Endometrial microvascular endothelial cells (primary cell): ENCODE data around the gene HSFX2. TPM values are rescaled to one million over a fixed set of nuclear protein-coding genes. Genes with fewer than 3 reads are reported as not detected.
"Not testable (repeated sequence)": the region's sequence is repeated elsewhere in the genome, so short reads cannot be mapped to it uniquely, and the experiment has no call there.

Experiments used
- in situ Hi-C: cut with HindIII; loops from 2 replicates; pipeline ENCODE4 v1.10.0; 2017; ENCODE audit warnings: low sequenced_read_pairs, low pct_unique_long_range_greater_than_20kb; ENCODE audit errors: inconsistent ontology term
- total RNA-seq: library from RNA; depleted of rRNA; stranded (reverse); fragments of >200 nt; gene quantifications from one replicate; pipeline ENCODE4 v1.2.3, GENCODE V29; 2015; ENCODE audit errors: inconsistent ontology term

Gene HSFX2
- total RNA-seq, 1 donor from 2014 or later, result 1.9 TPM

DNA sequence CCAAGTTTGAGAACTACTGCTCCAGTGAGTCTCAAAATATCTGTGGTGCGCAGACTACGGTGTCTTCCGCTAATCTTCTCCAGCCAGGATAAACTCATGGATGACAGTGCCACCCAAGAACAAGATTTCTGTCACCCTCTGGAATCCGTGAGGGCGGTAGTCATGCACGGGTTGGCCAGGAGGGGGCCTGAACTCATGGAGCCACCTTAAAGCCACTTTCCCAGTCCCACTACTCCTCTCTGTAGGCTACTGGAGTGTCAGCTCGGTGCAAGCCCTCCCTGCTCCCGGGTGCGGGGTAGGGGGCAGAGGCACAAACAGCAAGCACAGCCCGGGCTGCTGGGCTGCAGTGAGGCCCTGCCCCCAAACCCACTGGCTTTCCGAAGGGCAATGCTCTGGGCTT lies 3.5 kb upstream of the HSFX2 start:
- in situ Hi-C loops, result not testable (repeated sequence)

DNA sequence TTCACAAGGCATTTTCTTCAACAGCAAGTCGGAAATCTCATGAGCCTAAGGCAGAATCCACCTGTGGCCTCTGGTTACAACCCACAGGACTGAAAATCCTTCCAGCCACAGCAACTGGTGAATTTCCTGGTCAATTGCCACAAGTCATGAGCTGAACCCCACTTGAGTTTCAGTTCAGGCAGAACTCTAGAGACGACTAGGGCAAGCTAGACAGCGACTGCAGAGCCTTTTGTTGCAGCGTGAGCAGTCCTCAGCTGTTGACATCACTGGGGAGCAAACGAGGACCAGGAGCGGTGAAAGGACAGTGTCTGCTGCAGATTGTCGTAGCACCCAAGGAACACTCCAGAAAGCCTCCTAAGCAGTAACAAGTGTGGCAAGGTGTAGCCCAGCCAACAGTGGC lies 829 bp upstream of the HSFX2 start:
- in situ Hi-C loops, result not testable (repeated sequence)

DNA sequence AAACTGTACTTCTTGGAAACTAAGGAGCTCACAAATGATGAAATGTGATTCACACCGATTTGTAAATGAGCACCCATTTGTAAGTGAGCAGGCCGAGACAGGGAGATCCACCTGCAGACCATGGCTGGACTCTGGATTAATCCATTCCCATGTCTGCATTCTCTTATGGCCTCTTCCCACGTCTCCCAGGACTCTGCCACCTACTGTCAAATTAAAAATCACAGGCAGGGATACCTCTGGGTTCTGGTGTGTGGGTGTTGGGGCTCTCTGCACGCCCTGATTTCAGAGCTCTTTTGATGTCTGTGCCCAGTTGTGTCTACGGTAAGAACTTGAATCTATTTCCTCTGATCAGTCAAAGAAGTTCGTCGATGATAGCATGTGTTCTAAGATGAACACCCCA lies 4.1 kb downstream of the HSFX2 start:
- in situ Hi-C loops, result not testable (repeated sequence)

GRCh38 chrX:149587359-149587758 lies 7.8 kb downstream of the HSFX2 start, which contains the start of gene MAGEA9B:
MAGEA9B (minus strand) TSS chrX:149587459; CDS start chrX:149583179, 4,280 bp downstream.
- in situ Hi-C loops, result not testable (repeated sequence)

GRCh38 chrX:149585631-149586030 lies 9.5 kb downstream of the HSFX2 start:
- in situ Hi-C loops, result not testable (repeated sequence)

DNA sequence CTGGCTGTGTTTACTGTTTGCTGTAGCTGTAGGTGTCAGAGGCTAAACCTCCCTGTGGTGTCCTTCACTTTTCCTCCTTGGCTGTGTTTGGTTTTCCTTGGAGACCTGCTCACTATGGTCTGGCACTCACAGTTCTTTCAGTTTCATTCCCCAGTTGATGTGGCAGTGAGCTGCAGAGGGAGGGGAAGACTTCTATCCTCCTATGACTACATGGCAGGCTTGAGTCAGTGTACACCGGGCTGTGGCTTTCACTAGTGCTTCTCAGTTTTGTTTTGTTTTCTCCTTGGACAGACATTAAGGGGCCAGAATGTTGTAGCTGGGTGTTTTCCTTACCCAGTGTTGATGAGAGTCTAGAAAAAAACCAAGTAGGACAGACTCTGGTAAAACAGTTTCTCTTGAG lies 21.7 kb downstream of the HSFX2 start:
- in situ Hi-C loops, result not testable (repeated sequence)

DNA sequence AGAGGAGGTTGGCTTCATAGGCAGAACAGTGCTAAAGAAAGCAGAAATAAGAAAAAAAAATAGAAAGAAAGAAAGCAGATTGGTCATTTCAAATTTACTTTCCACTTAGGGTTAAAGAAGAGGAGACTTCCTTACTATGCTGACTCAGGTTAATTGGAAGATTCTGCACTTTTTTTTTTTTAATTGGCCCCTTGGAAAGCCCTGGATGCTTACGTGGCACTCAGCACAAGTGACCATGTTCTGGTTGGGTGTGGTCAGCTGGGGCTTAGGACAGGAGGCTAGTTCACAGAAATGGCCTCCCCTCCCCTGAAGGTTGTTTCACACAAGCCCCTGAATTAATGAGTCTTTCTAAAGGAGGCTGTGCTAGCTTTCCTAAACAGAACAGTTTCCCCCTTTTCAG lies 22.4 kb downstream of the HSFX2 start:
- in situ Hi-C loops, result no loop called here

- in situ Hi-C loops, result no loop called here
Measured at GRCh38 chrX:149571770-149572169, 23.3 kb downstream of the HSFX2 start.

DNA sequence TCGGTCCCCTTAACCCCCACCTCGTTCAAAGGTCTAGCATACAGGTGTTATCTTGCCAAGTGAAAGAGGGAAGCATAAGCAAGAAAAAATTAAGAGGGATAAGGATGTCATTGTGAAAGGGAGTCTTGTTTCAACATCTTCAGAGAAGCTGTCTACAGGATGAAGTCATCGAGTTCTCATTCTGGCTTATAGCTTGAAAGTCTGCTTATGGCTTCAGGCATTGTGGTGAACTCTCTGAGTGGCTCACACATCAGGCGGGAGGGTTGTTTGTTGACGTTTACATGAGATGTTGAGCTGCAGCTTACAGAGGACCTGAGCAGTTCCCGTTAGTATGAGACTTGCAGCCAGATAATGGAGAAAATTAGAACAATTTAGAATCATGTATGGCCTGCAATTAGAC lies 24.4 kb downstream of the HSFX2 start:
- in situ Hi-C loops, result no loop called here

DNA sequence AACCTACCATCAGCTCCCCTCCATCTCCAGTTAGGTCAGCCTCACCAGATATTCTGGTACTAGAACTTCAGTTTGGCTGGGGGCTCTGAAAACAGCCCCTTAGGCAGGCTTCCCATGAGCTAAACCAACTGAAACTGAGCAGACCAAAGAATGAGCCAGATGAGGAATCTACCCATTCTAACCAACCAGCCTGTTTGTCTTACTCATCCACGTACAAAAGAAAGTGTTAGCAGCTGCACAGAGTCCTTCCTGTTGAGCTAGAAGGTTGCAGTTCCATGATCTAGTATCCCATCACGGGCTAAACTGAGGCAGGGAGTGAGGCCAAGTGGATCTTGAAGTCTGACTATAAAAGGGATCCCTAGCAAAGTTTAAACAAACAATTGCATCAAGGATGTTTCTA lies 25.3 kb downstream of the HSFX2 start:
- in situ Hi-C loops, result no loop called here

- in situ Hi-C loops, result no loop called here
Measured at GRCh38 chrX:149568701-149569296, 26.3 kb downstream of the HSFX2 start.

DNA sequence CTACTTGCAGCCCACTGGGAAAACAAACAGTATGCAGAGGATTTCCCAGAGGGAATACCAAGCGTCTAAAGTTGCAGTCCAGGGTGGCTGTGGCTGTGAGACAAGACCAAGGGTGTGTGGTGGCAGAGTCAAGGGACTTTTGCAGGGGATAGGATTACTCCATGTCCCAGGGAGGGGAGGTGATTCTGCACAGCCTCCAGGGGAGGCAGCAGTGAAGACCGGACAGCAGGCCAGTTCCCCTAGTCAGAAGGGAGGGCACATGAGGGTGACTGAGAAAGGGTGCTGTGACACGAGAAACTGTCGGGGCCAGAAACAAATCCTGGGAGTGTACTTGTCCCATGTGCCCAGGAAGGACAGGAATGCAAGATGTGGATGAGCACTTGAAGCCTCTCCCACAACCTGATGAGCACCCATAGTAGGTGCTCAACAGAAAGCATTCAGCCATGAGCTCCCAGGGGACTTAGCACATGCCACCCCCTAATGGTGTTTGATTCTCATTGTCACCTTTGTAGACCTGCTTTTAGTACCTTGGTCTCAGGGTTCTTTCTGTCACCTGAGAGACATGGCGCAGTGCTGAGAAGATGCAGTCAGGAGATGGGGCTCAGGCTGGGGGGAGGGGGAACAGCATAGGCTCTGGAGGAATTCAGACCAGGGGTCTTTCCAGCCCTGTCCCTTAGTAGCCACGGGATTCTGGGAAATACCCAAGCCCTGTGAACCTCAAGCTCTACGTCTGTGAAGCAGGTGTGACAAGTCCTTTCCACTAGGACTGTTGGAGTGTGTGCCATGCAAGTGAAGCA lies 27.3 kb downstream of the HSFX2 start:
- in situ Hi-C loops, result no loop called here

DNA sequence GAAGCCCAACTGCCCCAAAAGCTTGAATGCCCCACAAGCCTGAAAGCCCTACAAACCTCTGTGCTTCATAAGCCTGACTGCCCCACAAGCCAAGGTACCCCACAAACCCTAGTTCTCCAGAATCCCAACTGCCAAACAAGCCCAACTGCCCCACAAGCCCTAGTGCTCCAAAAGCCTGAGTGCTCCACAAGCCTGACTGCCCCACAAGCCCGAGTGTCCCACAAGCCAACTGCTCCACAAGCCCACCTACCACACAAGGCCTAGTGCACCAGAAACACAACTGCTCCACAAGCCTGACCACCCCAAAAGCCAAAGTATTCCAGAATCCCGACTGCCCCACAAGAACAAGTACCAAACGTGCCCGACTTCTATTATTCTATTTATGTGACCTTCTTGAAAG lies 31.8 kb downstream of the HSFX2 start:
- in situ Hi-C loops, result no loop called here

- in situ Hi-C loops, result not testable (repeated sequence)
Measured at GRCh38 chrX:149555251-149555650, 39.9 kb downstream of the HSFX2 start.

DNA sequence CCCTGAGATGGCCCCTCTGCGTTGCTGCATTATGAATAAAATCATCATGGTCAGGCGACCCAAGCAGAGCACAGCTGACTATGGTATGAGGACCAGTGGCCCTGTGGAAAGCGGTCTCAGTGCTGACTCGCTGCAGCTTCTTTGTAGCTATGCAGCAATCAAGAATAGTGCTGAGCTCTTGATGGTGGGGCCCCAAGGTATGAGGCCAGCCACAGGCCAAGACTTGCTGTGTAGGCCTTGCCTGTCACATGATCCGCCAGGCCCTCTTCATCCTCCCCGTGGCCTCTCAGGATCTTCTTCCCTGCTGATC lies 43.2 kb downstream of the HSFX2 start:
- in situ Hi-C loops, result not testable (repeated sequence)

DNA sequence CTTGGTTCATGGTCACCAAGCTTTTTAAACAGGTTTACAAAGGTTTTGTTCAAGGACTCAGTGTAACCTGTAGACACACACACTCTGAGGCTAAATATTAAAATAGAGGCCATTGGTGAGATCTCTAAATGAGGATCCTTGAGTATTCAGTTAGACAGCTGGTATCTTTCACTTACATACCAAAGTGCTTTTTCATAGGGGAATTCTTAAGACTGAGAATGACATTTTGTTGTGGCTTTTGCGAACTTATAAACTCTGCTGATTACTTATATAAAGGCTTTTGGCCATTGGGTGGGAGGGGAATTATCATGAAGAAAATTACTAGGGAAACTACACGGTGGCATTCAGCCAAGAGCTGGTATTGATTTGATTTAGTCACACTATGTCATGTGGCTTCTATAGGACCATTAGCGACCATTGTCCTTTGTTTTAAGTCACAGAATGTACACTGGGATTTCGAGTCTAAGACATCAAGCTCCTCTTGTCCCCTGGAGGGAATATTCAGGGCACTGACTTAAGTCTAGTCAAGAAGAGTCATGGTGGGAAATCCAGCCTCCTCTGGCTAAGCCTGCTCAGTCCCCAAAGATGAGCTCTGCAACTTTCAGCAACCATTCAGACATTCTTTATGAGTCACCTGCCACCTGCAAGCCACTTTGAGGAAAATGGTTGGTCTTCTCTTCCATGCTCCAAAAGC lies 43.7 kb downstream of the HSFX2 start:
- in situ Hi-C loops, result not testable (repeated sequence)

- in situ Hi-C loops, result not testable (repeated sequence)
Measured at GRCh38 chrX:149550454-149550853, 44.7 kb downstream of the HSFX2 start.

DNA sequence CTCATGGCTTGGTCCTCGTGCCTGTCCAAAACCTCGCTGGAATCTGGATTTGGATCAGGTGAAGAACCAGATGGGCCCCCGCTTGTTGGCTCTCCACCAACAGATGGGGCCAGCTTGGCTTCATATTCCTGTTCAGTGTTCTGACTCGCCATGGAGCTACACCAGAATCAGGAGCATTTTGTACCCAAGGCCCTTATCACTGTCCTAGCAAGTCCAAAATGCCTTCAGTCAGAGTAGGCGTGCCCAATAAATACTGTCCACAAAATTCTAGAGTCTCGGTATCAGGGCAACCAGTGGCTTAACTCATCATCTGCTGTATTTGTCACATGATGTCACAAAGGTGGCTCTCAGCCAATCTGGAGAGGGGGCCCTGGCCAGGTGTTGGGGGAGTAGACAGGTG lies 45.4 kb downstream of the HSFX2 start, which contains the start of gene HSFX3:
Gene HSFX3 (minus strand): TSS at position 224 of the 400 bp plus-strand sequence. CDS start 72 bp downstream, at position 152.
- in situ Hi-C loops, result not testable (repeated sequence)

- in situ Hi-C loops, result not testable (repeated sequence)
Measured at GRCh38 chrX:149547782-149548181, 47.3 kb downstream of the HSFX2 start.

- in situ Hi-C loops, result not testable (repeated sequence)
Measured at GRCh38 chrX:149546962-149547361, 48.2 kb downstream of the HSFX2 start.
